ENCODE results near the gene ATP9A. TPM values are rescaled to one million over a fixed set of nuclear protein-coding genes. Genes with fewer than 3 reads are reported as not detected.

The ATP9A gene
- total RNA-seq, 5 donors from 2014 or later (not counting 1 experiment from before 2014, with no cell fraction given): 0.44 to 0.85 (median 0.72) TPM

- H3K27me3 Mint-ChIP-seq: peaks cover 0 to 3% of the 10 kb centered on the region in 2 donors
- ChIA-PET POLR2A (interaction anchor here in 1 of 2 donors (0.7 kb wide), 1 partner anchor 13 kb away, joined by 3 read pairs; no protein-coding TSS in a partner anchor), CTCF (interaction anchor here (0.6 to 1.2 kb wide), 11 partner anchors 8 to 610 kb away, joined by 3 to 5 read pairs (median 3); partner anchors contain the start of gene NFATC2 (in 1 of the 2))
- H3K9me3 ChIP-seq: no peaks in the 10 kb centered on the region
- peaks cover 0 to 3% of the 10 kb centered on the region in 2 experiments for H3K27me3 ChIP-seq (replicated peaks in 1 of 2; ENCODE audit: control insufficient read depth in 2 of 2, extremely low read depth in 1 of 2, insufficient read depth in 2 of 2, low read length in 1 of 2)
- H3K27ac ChIP-seq (ENCODE audit: low read length): no peak overlapping the region
- H3K4me1 Mint-ChIP-seq: peaks cover 8 to 16% (median 12%) of the 10 kb centered on the region in 3 donors
- no peaks in the 10 kb centered on the region for H3K36me3 Mint-ChIP-seq
- H3K27ac Mint-ChIP-seq: no peak overlapping the region
- no peak overlapping the region for H3K4me3 Mint-ChIP-seq
- no peak overlapping the region for H3K4me3 ChIP-seq (ENCODE audit: control insufficient read depth in 1 of 2, extremely low read depth in 1 of 2, low read length in 1 of 2)
- no peaks in the 10 kb centered on the region for H3K36me3 ChIP-seq (ENCODE audit: control insufficient read depth in 2 of 2, extremely low read depth in 1 of 2, insufficient read depth in 1 of 2, low read length in 1 of 2)
- no peak for ATAC-seq (replicated peaks in 1 of 4)
- H3K9me3 Mint-ChIP-seq: no peaks in the 10 kb centered on the region
- no peak for DNase-seq
- peaks cover 0 to 8% of the 10 kb centered on the region in 2 experiments for H3K4me1 ChIP-seq (ENCODE audit: control insufficient read depth in 1 of 2, extremely low read depth in 1 of 2, insufficient read depth in 2 of 2, low read length in 2 of 2)
- 91% methylated on average over 8 of the region's 14 CpGs for WGBS (ENCODE audit: insufficient coverage)
These were observed 171.4 kb downstream of the ATP9A start for GRCh38 chr20:51596668-51597388.

- peaks cover 0 to 3% of the 10 kb centered on the region in 2 donors for H3K27me3 Mint-ChIP-seq
- ChIA-PET POLR2A (no interaction called here), CTCF (interaction anchor here (0.6 to 2.3 kb wide), 8 partner anchors 7 to 608 kb away, joined by 3 to 14 read pairs (median 4); no protein-coding TSS in a partner anchor)
- no peaks in the 10 kb centered on the region for H3K9me3 ChIP-seq
- H3K9me3 Mint-ChIP-seq: no peaks in the 10 kb centered on the region
- ATAC-seq (replicated peaks in 1 of 4): no peak
- H3K4me1 ChIP-seq (ENCODE audit: control insufficient read depth in 1 of 2, extremely low read depth in 1 of 2, insufficient read depth in 2 of 2, low read length in 2 of 2): peaks cover 0 to 8% of the 10 kb centered on the region in 2 experiments
- no peak overlapping the region for H3K27ac Mint-ChIP-seq
- H3K27me3 ChIP-seq (replicated peaks in 1 of 2; ENCODE audit: control insufficient read depth in 2 of 2, extremely low read depth in 1 of 2, insufficient read depth in 2 of 2, low read length in 1 of 2): peaks cover 0 to 3% of the 10 kb centered on the region in 2 experiments
- no peaks in the 10 kb centered on the region for H3K36me3 ChIP-seq (ENCODE audit: control insufficient read depth in 2 of 2, extremely low read depth in 1 of 2, insufficient read depth in 1 of 2, low read length in 1 of 2)
- no peaks in the 10 kb centered on the region for H3K36me3 Mint-ChIP-seq
- H3K27ac ChIP-seq (ENCODE audit: low read length): no peak overlapping the region
- DNase-seq: no peak
- H3K4me3 Mint-ChIP-seq: no peak overlapping the region
- H3K4me1 Mint-ChIP-seq: peaks cover 8 to 16% (median 12%) of the 10 kb centered on the region in 3 donors
- no peak overlapping the region for H3K4me3 ChIP-seq (ENCODE audit: control insufficient read depth in 1 of 2, extremely low read depth in 1 of 2, low read length in 1 of 2)
- 75% methylated on average over 5 of the region's 8 CpGs for WGBS (ENCODE audit: insufficient coverage)
These were observed 172.4 kb downstream of the ATP9A start for GRCh38 chr20:51595744-51596143.

GRCh38 chr20:51595058-51595532 lies 173.1 kb downstream of the ATP9A start:
- Histone ChIP-seq H3K4me1 (ENCODE audit: control insufficient read depth in 1 of 2, extremely low read depth in 1 of 2, insufficient read depth in 2 of 2, low read length in 2 of 2) (peaks cover 0 to 8% of the 10 kb centered on the region in 2 experiments), H3K27me3 (replicated peaks in 1 of 2; ENCODE audit: control insufficient read depth in 2 of 2, extremely low read depth in 1 of 2, insufficient read depth in 2 of 2, low read length in 1 of 2) (peaks cover 0 to 3% of the 10 kb centered on the region in 2 experiments), H3K4me3 (ENCODE audit: control insufficient read depth in 1 of 2, extremely low read depth in 1 of 2, low read length in 1 of 2) (no peak overlapping the region), H3K27ac (ENCODE audit: low read length) (no peak overlapping the region), H3K9me3 (no peaks in the 10 kb centered on the region), H3K36me3 (ENCODE audit: control insufficient read depth in 2 of 2, extremely low read depth in 1 of 2, insufficient read depth in 1 of 2, low read length in 1 of 2) (no peaks in the 10 kb centered on the region)
- Mint-ChIP-seq H3K27me3 (peaks cover 0 to 3% of the 10 kb centered on the region in 2 donors), H3K4me1 (peaks cover 8 to 16% (median 12%) of the 10 kb centered on the region in 3 donors), H3K4me3 (peak overlapping the region; percentile 17 to 34 (median 32)), H3K9me3 (no peaks in the 10 kb centered on the region), H3K27ac (peak overlapping the region; percentile 75 to 83), H3K36me3 (no peaks in the 10 kb centered on the region)
- peak; percentile 46 to 84 (median 67) for DNase-seq
- ChIA-PET POLR2A (no interaction called here), CTCF (interaction anchor here (0.6 to 2.3 kb wide), 15 partner anchors 12 to 1012 kb away, joined by 3 to 14 read pairs (median 3); partner anchors contain the start of gene NFATC2 (in 1 of the 2))
- peak; percentile 90 to 99 (median 96) for ATAC-seq (replicated peaks in 1 of 4)
- 5% methylated on average over 8 of the region's 13 CpGs for WGBS (ENCODE audit: insufficient coverage)

GRCh38 chr20:51594236-51595057 lies 173.7 kb downstream of the ATP9A start:
- peak overlapping the region; percentile 17 to 34 (median 32) for H3K4me3 Mint-ChIP-seq
- H3K4me3 ChIP-seq (ENCODE audit: control insufficient read depth in 1 of 2, extremely low read depth in 1 of 2, low read length in 1 of 2): no peak overlapping the region
- 33% methylated on average over 2 of the region's 12 CpGs for WGBS (ENCODE audit: insufficient coverage)
- ChIA-PET POLR2A (interaction anchor here in 1 of 2 donors (0.6 kb wide), 1 partner anchor 215 kb away, joined by 4 read pairs; no protein-coding TSS in a partner anchor), CTCF (interaction anchor here (0.6 to 2.3 kb wide), 16 partner anchors 11 to 1013 kb away, joined by 3 to 14 read pairs (median 3); partner anchors contain the start of gene NFATC2 (in 1 of the 2))
- no peaks in the 10 kb centered on the region for H3K9me3 Mint-ChIP-seq
- H3K27me3 ChIP-seq (replicated peaks in 1 of 2; ENCODE audit: control insufficient read depth in 2 of 2, extremely low read depth in 1 of 2, insufficient read depth in 2 of 2, low read length in 1 of 2): peaks cover 0 to 3% of the 10 kb centered on the region in 2 experiments
- peaks cover 0 to 8% of the 10 kb centered on the region in 2 experiments for H3K4me1 ChIP-seq (ENCODE audit: control insufficient read depth in 1 of 2, extremely low read depth in 1 of 2, insufficient read depth in 2 of 2, low read length in 2 of 2)
- H3K36me3 ChIP-seq (ENCODE audit: control insufficient read depth in 2 of 2, extremely low read depth in 1 of 2, insufficient read depth in 1 of 2, low read length in 1 of 2): no peaks in the 10 kb centered on the region
- DNase-seq (no peak), ATAC-seq (replicated peaks in 1 of 4) (no peak)
- H3K36me3 Mint-ChIP-seq: no peaks in the 10 kb centered on the region
- H3K27ac Mint-ChIP-seq: peak overlapping the region; percentile 75 to 83
- no peak overlapping the region for H3K27ac ChIP-seq (ENCODE audit: low read length)
- H3K4me1 Mint-ChIP-seq: peaks cover 8 to 16% (median 12%) of the 10 kb centered on the region in 3 donors
- H3K27me3 Mint-ChIP-seq: peaks cover 0 to 2% of the 10 kb centered on the region in 2 donors
- no peaks in the 10 kb centered on the region for H3K9me3 ChIP-seq

GRCh38 chr20:51593584-51593983 lies 174.6 kb downstream of the ATP9A start:
- WGBS (ENCODE audit: insufficient coverage): 100% methylated on average over 1 of the region's 2 CpGs
- CTCF ChIA-PET: interaction anchor here in 1 of 2 donors (0.6 kb wide), 1 partner anchor 50 kb away, joined by 3 read pairs; no protein-coding TSS in a partner anchor
- POLR2A ChIA-PET: no interaction called here
- ATAC-seq (replicated peaks in 1 of 4): no peak
- DNase-seq: no peak
- Mint-ChIP-seq H3K4me1 (peaks cover 8 to 16% (median 12%) of the 10 kb centered on the region in 3 donors), H3K36me3 (no peaks in the 10 kb centered on the region), H3K4me3 (no peak overlapping the region), H3K27me3 (no peaks in the 10 kb centered on the region), H3K27ac (no peak overlapping the region), H3K9me3 (no peaks in the 10 kb centered on the region)
- Histone ChIP-seq H3K4me1 (ENCODE audit: control insufficient read depth in 1 of 2, extremely low read depth in 1 of 2, insufficient read depth in 2 of 2, low read length in 2 of 2) (peaks cover 0 to 8% of the 10 kb centered on the region in 2 experiments), H3K9me3 (no peaks in the 10 kb centered on the region), H3K27me3 (replicated peaks in 1 of 2; ENCODE audit: control insufficient read depth in 2 of 2, extremely low read depth in 1 of 2, insufficient read depth in 2 of 2, low read length in 1 of 2) (peaks cover 0 to 3% of the 10 kb centered on the region in 2 experiments), H3K36me3 (ENCODE audit: control insufficient read depth in 2 of 2, extremely low read depth in 1 of 2, insufficient read depth in 1 of 2, low read length in 1 of 2) (no peaks in the 10 kb centered on the region), H3K4me3 (ENCODE audit: control insufficient read depth in 1 of 2, extremely low read depth in 1 of 2, low read length in 1 of 2) (no peak overlapping the region), H3K27ac (ENCODE audit: low read length) (no peak overlapping the region)

- Histone ChIP-seq H3K9me3 (no peaks in the 10 kb centered on the region), H3K36me3 (ENCODE audit: control insufficient read depth in 2 of 2, extremely low read depth in 1 of 2, insufficient read depth in 1 of 2, low read length in 1 of 2) (no peaks in the 10 kb centered on the region), H3K4me1 (ENCODE audit: control insufficient read depth in 1 of 2, extremely low read depth in 1 of 2, insufficient read depth in 2 of 2, low read length in 2 of 2) (peaks cover 0 to 8% of the 10 kb centered on the region in 2 experiments), H3K4me3 (ENCODE audit: control insufficient read depth in 1 of 2, extremely low read depth in 1 of 2, low read length in 1 of 2) (no peak overlapping the region), H3K27me3 (replicated peaks in 1 of 2; ENCODE audit: control insufficient read depth in 2 of 2, extremely low read depth in 1 of 2, insufficient read depth in 2 of 2, low read length in 1 of 2) (peaks cover 0 to 3% of the 10 kb centered on the region in 2 experiments), H3K27ac (ENCODE audit: low read length) (no peak overlapping the region)
- H3K27ac Mint-ChIP-seq: no peak overlapping the region
- no peaks in the 10 kb centered on the region for H3K36me3 Mint-ChIP-seq
- peaks cover 8 to 16% (median 12%) of the 10 kb centered on the region in 3 donors for H3K4me1 Mint-ChIP-seq
- no peaks in the 10 kb centered on the region for H3K27me3 Mint-ChIP-seq
- DNase-seq (no peak), ATAC-seq (replicated peaks in 1 of 4) (no peak)
- POLR2A ChIA-PET: no interaction called here
- no peaks in the 10 kb centered on the region for H3K9me3 Mint-ChIP-seq
- WGBS (ENCODE audit: insufficient coverage): 88% methylated on average over 5 of the region's 8 CpGs
- CTCF ChIA-PET: no interaction called here
- no peak overlapping the region for H3K4me3 Mint-ChIP-seq
These were observed 175.6 kb downstream of the ATP9A start for GRCh38 chr20:51592564-51592963.
